K562 (cell line): ENCODE measurements around the gene ZGLP1. TPM values are rescaled to one million over a fixed set of nuclear protein-coding genes. Genes with fewer than 3 reads are reported as not detected.

ENCODE experiments used
- ATAC-seq: fragments of 200-7000 bp; cut with Tn5 transposase; 3 replicates; pipeline ENCODE4 v1.9.1; 2020; ENCODE audit warnings: moderate library complexity
- BruUV-seq: library from RNA; stranded (reverse); fragments of 400-500 nt; replicated peaks from 2 replicates; lab custom pipeline; 2021; lab: Mats Ljungman, UMichigan
- CTCF ChIA-PET: fragments of 300-600 bp; formaldehyde crosslinking; extraction: SDS; loops from one replicate; lab custom pipeline; 2021; ENCODE audit warnings: low intra/inter-chr PET ratio; lab: Yijun Ruan, JAX
- POLR2A ChIA-PET: fragments of 300-600, 350-650 bp; sonication (Branson Sonifier 250); formaldehyde crosslinking; extraction: SDS; loops from one replicate; lab custom pipeline; 2021; ENCODE audit warnings: antibody characterized with exemption, inconsistent platforms; lab: Yijun Ruan, JAX
- DNase-seq, 4 experiments: peaks; one replicate each; pipeline versions ENCODE4 v3.0.0 to v3.0.0-alpha.2; 2011 to 2018; ENCODE audit warnings: low spot score in 3 of 4, mixed read lengths in 3 of 4; ENCODE audit errors: extremely low read depth in 1 of 4
- FAIRE-seq: peaks from 2 replicates; lab custom pipeline; 2011; peaks lifted over from hg19 to GRCh38; lab: Jason Lieb, UNC
- H2AFZ ChIP-seq: 2 replicates; pipeline ENCODE4 v1.6.0; 2011; ENCODE audit warnings: low read depth, low read length, control low read depth, inconsistent platforms
- H3K27ac ChIP-seq: fragments of 200-600 bp; 3 replicates; pipeline ENCODE4 v1.8.0; 2011; ENCODE audit warnings: low read depth, mild to moderate bottlenecking, control low read depth, inconsistent platforms, low read length, moderate library complexity, mixed read lengths; ENCODE audit errors: extremely low read depth
- H3K27me3 ChIP-seq, 2 experiments: fragments of 300-600 bp in 1 of 2; 2 replicates in 1 of 2; 3 replicates in 1 of 2; pipeline versions ENCODE4 v1.6.0 to v1.8.0; 2011; ENCODE audit warnings: inconsistent platforms in 2 of 2, low read length in 2 of 2, mild to moderate bottlenecking in 1 of 2, mixed read lengths in 1 of 2, moderate library complexity in 1 of 2; ENCODE audit not compliant: control insufficient read depth in 2 of 2, insufficient read depth in 2 of 2
- H3K36me3 ChIP-seq: fragments of 300-600 bp; 3 replicates; pipeline ENCODE4 v1.8.0; 2011; ENCODE audit warnings: mild to moderate bottlenecking, low read length, inconsistent platforms; ENCODE audit not compliant: control insufficient read depth, insufficient read depth
- H3K4me1 ChIP-seq, 2 experiments: fragments of 200-600 bp in 1 of 2; replicated peaks in 1 of 2; 2 replicates in 1 of 2; 3 replicates in 1 of 2; pipeline versions ENCODE4 v1.5.1 to v1.8.0; 2011; ENCODE audit warnings: inconsistent platforms in 2 of 2, low read length in 2 of 2, mild to moderate bottlenecking in 1 of 2, mixed read lengths in 1 of 2, moderate library complexity in 1 of 2; ENCODE audit not compliant: control insufficient read depth in 2 of 2, insufficient read depth in 2 of 2
- H3K4me2 ChIP-seq: 2 replicates; pipeline ENCODE4 v1.6.1; 2011; ENCODE audit warnings: low read length, control low read depth, inconsistent platforms, mixed read lengths; ENCODE audit not compliant: insufficient read depth
- H3K4me3 ChIP-seq: fragments of 200-600 bp; sonication (generic), shearing (Covaris generic); 2 replicates; pipeline ENCODE4 v1.5.1; 2016; ENCODE audit warnings: control low read depth, inconsistent platforms
- H3K79me2 ChIP-seq: fragments of 200-600 bp; 3 replicates; pipeline ENCODE4 v1.8.0; 2011; ENCODE audit warnings: low read length, inconsistent platforms; ENCODE audit not compliant: control insufficient read depth, insufficient read depth
- H3K9ac ChIP-seq, 2 experiments: 2 replicates each; pipeline versions ENCODE4 v1.6.0 to v1.6.1; 2011; ENCODE audit warnings: low read depth in 2 of 2, low read length in 2 of 2, control low read depth in 1 of 2, inconsistent platforms in 1 of 2, mild to moderate bottlenecking in 1 of 2, mixed read lengths in 1 of 2; ENCODE audit not compliant: insufficient read depth in 1 of 2
- H3K9me1 ChIP-seq: one replicate; pipeline ENCODE4 v1.6.0; 2011; ENCODE audit warnings: inconsistent platforms, mild to moderate bottlenecking, low read length, moderate library complexity; ENCODE audit not compliant: control insufficient read depth, insufficient read depth
- H3K9me3 ChIP-seq: replicated peaks from 2 replicates; pipeline ENCODE4 v1.5.1; 2011; ENCODE audit warnings: low read depth, low read length, inconsistent platforms; ENCODE audit not compliant: control insufficient read depth, insufficient read depth
- H4K20me1 ChIP-seq: replicated peaks from 2 replicates; pipeline ENCODE4 v1.6.1; 2011; ENCODE audit warnings: low read length, inconsistent platforms, mixed read lengths; ENCODE audit not compliant: control insufficient read depth, insufficient read depth
- KAT8 ChIP-seq: fragments of 450-650 bp; IDR thresholded peaks from 2 replicates; pipeline ENCODE4 v1.6.1; 2016; ENCODE audit warnings: low read depth, mild to moderate bottlenecking
- KDM1A ChIP-seq, 2 experiments: fragments of 450-650 bp; IDR thresholded peaks; 2 replicates each; pipeline ENCODE4 v1.6.1; 2016; ENCODE audit warnings: mild to moderate bottlenecking in 2 of 2
- NFIC ChIP-seq: fragments of 450-650 bp; IDR thresholded peaks from 2 replicates; pipeline ENCODE4 v1.6.1; 2017; ENCODE audit warnings: mild to moderate bottlenecking, inconsistent platforms
- NFIX ChIP-seq: fragments of 250-450 bp; sonication (Bioruptor Pico); IDR thresholded peaks from 2 replicates; pipeline ENCODE4 v1.4.0; 2020; ENCODE audit warnings: low read depth, mild to moderate bottlenecking, moderate library complexity
- NR1H2 ChIP-seq: sonication (generic); formaldehyde crosslinking; IDR thresholded peaks from 2 replicates; pipeline ENCODE4 v1.4.0; 2020; ENCODE audit warnings: mild to moderate bottlenecking, missing genetic modification reagents
- PKNOX1 ChIP-seq: fragments of 450-650 bp; IDR thresholded peaks from 2 replicates; pipeline ENCODE4 v1.6.1; 2016
- SMAD1 ChIP-seq: fragments of 150-350 bp; IDR thresholded peaks from 2 replicates; pipeline ENCODE4 v1.6.1; 2014; ENCODE audit warnings: low read length, low read depth; ENCODE audit not compliant: partially characterized antibody
- ZBTB7A ChIP-seq: IDR thresholded peaks from 2 replicates; pipeline ENCODE4 v1.6.1; 2011; ENCODE audit warnings: low read depth, mild to moderate bottlenecking, low read length, moderate library complexity, borderline replicate concordance; ENCODE audit not compliant: control insufficient read depth
- ZNF24 ChIP-seq: fragments of 450-650 bp; IDR thresholded peaks from 2 replicates; pipeline ENCODE4 v1.6.1; 2016
- ZNF282 ChIP-seq: sonication (generic); formaldehyde crosslinking; IDR thresholded peaks from 2 replicates; pipeline ENCODE4 v1.8.1; 2023; ENCODE audit warnings: missing genetic modification reagents
- ZNF609 ChIP-seq: sonication (generic); formaldehyde crosslinking; IDR thresholded peaks from 2 replicates; pipeline ENCODE4 v1.8.1; 2023; ENCODE audit warnings: missing genetic modification reagents, mild to moderate bottlenecking, borderline replicate concordance
- WGBS: fragments of 100-300 bp; shearing (Covaris generic); methylation state at CpG from one replicate; pipeline ENCODE4 v1.1.6; 2016; ENCODE audit warnings: low coverage, mixed read lengths; ENCODE audit not compliant: insufficient coverage; ENCODE audit errors: missing lambda C conversion rate; 5-methylcytosine and 5-hydroxymethylcytosine counted together
- in situ Hi-C: fragments of 300-500 bp; cut with MboI; formaldehyde crosslinking; loops from 4 replicates; pipeline ENCODE4 v1.15.0; 2018; ENCODE audit warnings: inconsistent platforms, mixed read lengths
- intact Hi-C: fragments of 100-400 bp; cut with micrococcal nuclease; formaldehyde crosslinking; loops from 2 replicates; pipeline ENCODE4 v1.14.2; 2022
- polyA plus RNA-seq, 8 experiments: library from polyadenylated mRNA; depleted of rRNA in 4 of 8; stranded (reverse) in 5 of 8; unstranded in 3 of 8; fragments of >200 nt; fragmentation: Nextera tagmentation in 2 of 8; fragmentation: Illumina TruSeq in 1 of 8; extraction: Ambion mirVana in 2 of 8; extraction: Trizol in 1 of 8; gene quantifications; 2 replicates each; pipeline versions ENCODE4 v1.2.1 to v1.2.3, GENCODE V29; 2011 to 2014; ENCODE audit warnings: inconsistent platforms in 1 of 8, missing spikeins in 1 of 8
- total RNA-seq, 7 experiments: library from RNA; depleted of rRNA in 6 of 7; stranded (reverse); fragments of >200 nt in 6 of 7; fragmentation: Illumina TruSeq in 2 of 7; extraction: Trizol in 2 of 7; gene quantifications; 2 replicates each; pipeline versions ENCODE4 v1.2.1 to v1.2.3, GENCODE V29; 2011 to 2021; ENCODE audit warnings: low replicate concordance in 1 of 7

Gene ZGLP1
- total and polyA plus RNA-seq, 9 of the 15 experiments (the other 6 are each of a cell fraction or from before 2014, with no cell fraction given): 0.24 to 4.5 (median 2.2) TPM

GRCh38 chr19:10274589-10274988 is 35.0 kb downstream of the ZGLP1 start (continued):
- TF ChIP-seq ZNF609 (no peak), KDM1A (IDR thresholded peaks at IDR 0.05) (no peak)

GRCh38 chr19:10271543-10272086 is 38.0 kb downstream of the ZGLP1 start:
- TSS peak; percentile 82 for BruUV-seq
- ATAC-seq (peak; percentile 9; the same call in 2 of the 3 replicates), FAIRE-seq (peak; percentile 65), DNase-seq (peak in 3 of 4 experiments; percentile 28 to 45 (median 43))
- H3K36me3 ChIP-seq: peaks cover 28% of the 10 kb centered on the region; the same call in 2 of the 3 replicates
- intact Hi-C loops: loop anchor here (1.0 to 2.0 kb wide), 2 partner anchors 62 to 109 kb away; partner anchors contain the start of genes RAVER1 and TYK2
- peak overlapping the region; percentile 76 for H3K4me2 ChIP-seq
- in situ Hi-C loops: loop anchor here (5.0 kb wide), 1 partner anchor 116 kb away; no protein-coding TSS in a partner anchor
- ChIA-PET POLR2A (interaction anchor here (0.6 to 3.7 kb wide), 13 partner anchors 7 to 147 kb away, joined by 3 to 74 read pairs (median 6); partner anchors contain the start of genes ICAM4, ICAM5 and TYK2), CTCF (interaction anchor here (0.6 to 3.9 kb wide), 2 partner anchors 117 to 201 kb away, joined by 3 to 77 read pairs; no protein-coding TSS in a partner anchor)
- 21% methylated on average over 12 of the region's 12 CpGs for WGBS
- peak overlapping the region; percentile 91 for H2AFZ ChIP-seq
- no peaks in the 10 kb centered on the region for H3K9me3 ChIP-seq
- peaks cover 30% of the 10 kb centered on the region for H3K79me2 ChIP-seq
- H3K27ac ChIP-seq: peak overlapping the region; percentile 81; the same call in 2 of the 3 replicates
- H3K4me3 ChIP-seq: peak overlapping the region; percentile 48
- H3K27me3 ChIP-seq: no peaks in the 10 kb centered on the region
- TF ChIP-seq ZNF24: 0 out of 2 replicates have a peak, but pooled peaks have one; percentile 9
- peak; percentile 35; the same call in 1 of the 2 replicates for TF ChIP-seq ZBTB7A
- TF ChIP-seq NFIC: peak; percentile 100
- no peak for TF ChIP-seq NR1H2 (CRISPR knock-in tag)
- peak; percentile 96 for TF ChIP-seq SMAD1
- peak; percentile 70 for TF ChIP-seq PKNOX1
- no peak for TF ChIP-seq KAT8
- TF ChIP-seq ZNF282 (CRISPR knock-in tag): 0 out of 2 replicates have a peak, but pooled peaks have one; percentile 57
- TF ChIP-seq NFIX: peak; percentile 98
- no peaks in the 10 kb centered on the region for H3K9me1 ChIP-seq
- H3K4me1 ChIP-seq: peaks cover 16 to 33% of the 10 kb centered on the region in 2 experiments; a peak in 4 of 5 replicates
- no peaks in the 10 kb centered on the region for H4K20me1 ChIP-seq
- peak overlapping the region; percentile 73 to 93 for H3K9ac ChIP-seq
